IMR-90 (cell line): Measurements from ENCODE around the gene OSBPL3.

ENCODE experiments used
- CEBPB ChIP-seq: IDR thresholded peaks from 2 replicates; pipeline ENCODE4 v1.6.1; 2012; ENCODE audit warnings: low read depth, low read length, improper control_type of control experiment
- CHD1 ChIP-seq: IDR thresholded peaks from 2 replicates; pipeline ENCODE4 v1.6.1; 2012; ENCODE audit warnings: low read depth, low read length, improper control_type of control experiment
- MAFK ChIP-seq: IDR thresholded peaks from 2 replicates; pipeline ENCODE4 v1.6.1; 2012; ENCODE audit warnings: low read depth, low read length, improper control_type of control experiment
- POLR2A ChIP-seq: IDR thresholded peaks from 2 replicates; pipeline ENCODE4 v1.6.1; 2012; ENCODE audit warnings: mild to moderate bottlenecking, low read depth, low read length
- RAD21 ChIP-seq: IDR thresholded peaks from 2 replicates; pipeline ENCODE4 v1.6.1; 2012; ENCODE audit warnings: low read length, improper control_type of control experiment
- TF ChIP-seq, protein P1 (sequence below): conservative IDR thresholded peaks from 2 replicates; pipeline ENCODE4 v1.5.1; 2012; ENCODE audit warnings: mild to moderate bottlenecking, low read depth, low read length, improper control_type of control experiment
- TF ChIP-seq, protein P2 (sequence below): fragments of 150-350 bp; IDR thresholded peaks from 2 replicates; pipeline ENCODE4 v1.6.1; 2017; ENCODE audit warnings: mild to moderate bottlenecking, antibody characterized with exemption, low read length, low read depth

DNA sequence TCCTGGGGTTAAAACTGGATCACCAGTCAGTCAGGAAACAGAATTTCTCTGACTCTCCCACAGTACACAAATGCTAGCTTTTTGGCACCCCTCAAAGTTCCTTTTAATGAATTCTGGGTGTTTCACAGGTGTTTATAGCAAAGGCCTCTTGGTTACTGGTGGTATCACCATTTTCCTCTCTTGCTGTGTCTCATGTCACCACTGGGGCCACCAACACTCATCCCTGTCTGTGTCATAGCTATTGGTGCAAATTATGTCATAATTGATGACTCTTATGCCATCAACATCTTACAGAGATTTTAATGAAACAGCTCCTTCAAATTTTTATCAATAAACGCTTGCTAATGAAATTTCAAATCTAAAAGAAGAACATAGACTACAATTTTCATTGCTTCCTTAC lies 27.7 kb upstream of the OSBPL3 start:
- TF ChIP-seq, protein P1, sequence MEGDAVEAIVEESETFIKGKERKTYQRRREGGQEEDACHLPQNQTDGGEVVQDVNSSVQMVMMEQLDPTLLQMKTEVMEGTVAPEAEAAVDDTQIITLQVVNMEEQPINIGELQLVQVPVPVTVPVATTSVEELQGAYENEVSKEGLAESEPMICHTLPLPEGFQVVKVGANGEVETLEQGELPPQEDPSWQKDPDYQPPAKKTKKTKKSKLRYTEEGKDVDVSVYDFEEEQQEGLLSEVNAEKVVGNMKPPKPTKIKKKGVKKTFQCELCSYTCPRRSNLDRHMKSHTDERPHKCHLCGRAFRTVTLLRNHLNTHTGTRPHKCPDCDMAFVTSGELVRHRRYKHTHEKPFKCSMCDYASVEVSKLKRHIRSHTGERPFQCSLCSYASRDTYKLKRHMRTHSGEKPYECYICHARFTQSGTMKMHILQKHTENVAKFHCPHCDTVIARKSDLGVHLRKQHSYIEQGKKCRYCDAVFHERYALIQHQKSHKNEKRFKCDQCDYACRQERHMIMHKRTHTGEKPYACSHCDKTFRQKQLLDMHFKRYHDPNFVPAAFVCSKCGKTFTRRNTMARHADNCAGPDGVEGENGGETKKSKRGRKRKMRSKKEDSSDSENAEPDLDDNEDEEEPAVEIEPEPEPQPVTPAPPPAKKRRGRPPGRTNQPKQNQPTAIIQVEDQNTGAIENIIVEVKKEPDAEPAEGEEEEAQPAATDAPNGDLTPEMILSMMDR = no peak
- TF ChIP-seq POLR2A (no peak), RAD21 (no peak), CHD1 (no peak), CEBPB (no peak), MAFK (no peak)
- TF ChIP-seq, protein P2, sequence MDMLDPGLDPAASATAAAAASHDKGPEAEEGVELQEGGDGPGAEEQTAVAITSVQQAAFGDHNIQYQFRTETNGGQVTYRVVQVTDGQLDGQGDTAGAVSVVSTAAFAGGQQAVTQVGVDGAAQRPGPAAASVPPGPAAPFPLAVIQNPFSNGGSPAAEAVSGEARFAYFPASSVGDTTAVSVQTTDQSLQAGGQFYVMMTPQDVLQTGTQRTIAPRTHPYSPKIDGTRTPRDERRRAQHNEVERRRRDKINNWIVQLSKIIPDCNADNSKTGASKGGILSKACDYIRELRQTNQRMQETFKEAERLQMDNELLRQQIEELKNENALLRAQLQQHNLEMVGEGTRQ = no peak
